SJSA1 (cell line): ENCODE data around the gene DNM3. TPM values are rescaled to one million over a fixed set of nuclear protein-coding genes. Genes with fewer than 3 reads are reported as not detected.

Experiments used
- DNase-seq, 2 experiments: peaks; one replicate each; pipeline ENCODE4 v3.0.0-alpha.2; 2015 to 2020; ENCODE audit warnings: low spot score in 2 of 2, low read depth in 1 of 2
- H3K27ac ChIP-seq: fragments of 250-450 bp; sonication (Bioruptor Pico); 2 replicates; pipeline ENCODE4 v1.5.1; 2020; ENCODE audit warnings: mild to moderate bottlenecking, moderate library complexity
- H3K27me3 ChIP-seq: fragments of 250-450 bp; sonication (Bioruptor Pico); replicated peaks from 2 replicates; pipeline ENCODE4 v1.5.1; 2020; ENCODE audit warnings: mild to moderate bottlenecking, moderate library complexity
- H3K36me3 ChIP-seq: fragments of 250-450 bp; sonication (Bioruptor Pico); 2 replicates; pipeline ENCODE4 v1.5.1; 2020; ENCODE audit warnings: mild to moderate bottlenecking
- H3K4me1 ChIP-seq: fragments of 250-450 bp; sonication (Bioruptor Pico); replicated peaks from 2 replicates; pipeline ENCODE4 v1.6.1; 2021; ENCODE audit warnings: mild to moderate bottlenecking
- H3K4me3 ChIP-seq: fragments of 250-450 bp; sonication (Bioruptor Pico); 2 replicates; pipeline ENCODE4 v1.5.1; 2020; ENCODE audit warnings: mild to moderate bottlenecking
- H3K9me3 ChIP-seq: fragments of 250-450 bp; sonication (Bioruptor Pico); replicated peaks from 2 replicates; pipeline ENCODE4 v1.5.1; 2020; ENCODE audit warnings: mild to moderate bottlenecking
- total RNA-seq: library from RNA; depleted of rRNA; stranded (reverse); fragments of >200 nt; shearing (Covaris generic); gene quantifications from 2 replicates; pipeline ENCODE4 v1.2.3, GENCODE V29; 2014; rRNA removed

Gene DNM3
- total RNA-seq, 1 experiment from 2014 or later = 1.7 TPM

DNA sequence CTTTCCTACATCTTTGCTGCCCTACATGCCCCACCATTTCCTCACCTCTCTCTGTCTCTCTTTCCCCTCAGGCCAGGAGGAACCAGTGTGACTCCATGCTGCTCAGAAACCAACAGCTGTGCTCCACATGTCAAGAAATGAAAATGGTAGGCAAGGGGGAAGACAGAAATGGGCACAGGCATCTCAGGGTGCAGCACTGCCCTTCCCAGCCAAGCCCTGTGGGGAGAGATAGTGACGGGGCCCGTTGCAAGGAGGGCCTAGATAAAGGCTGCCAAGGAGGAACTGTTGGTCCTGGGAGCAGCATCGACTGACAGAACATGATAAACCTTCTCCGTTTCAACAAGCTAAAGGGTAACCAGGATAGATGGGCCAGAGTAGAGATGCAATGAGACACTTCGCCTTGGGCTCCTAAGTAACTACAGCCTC lies 615.1 kb downstream of the DNM3 start:
- no peak overlapping the region for H3K4me3 ChIP-seq
- no peaks in the 10 kb centered on the region for H3K4me1 ChIP-seq
- H3K36me3 ChIP-seq = no peaks in the 10 kb centered on the region
- H3K27ac ChIP-seq = no peak overlapping the region
- no peaks in the 10 kb centered on the region for H3K27me3 ChIP-seq
- no peak for DNase-seq
- H3K9me3 ChIP-seq = no peaks in the 10 kb centered on the region

DNA sequence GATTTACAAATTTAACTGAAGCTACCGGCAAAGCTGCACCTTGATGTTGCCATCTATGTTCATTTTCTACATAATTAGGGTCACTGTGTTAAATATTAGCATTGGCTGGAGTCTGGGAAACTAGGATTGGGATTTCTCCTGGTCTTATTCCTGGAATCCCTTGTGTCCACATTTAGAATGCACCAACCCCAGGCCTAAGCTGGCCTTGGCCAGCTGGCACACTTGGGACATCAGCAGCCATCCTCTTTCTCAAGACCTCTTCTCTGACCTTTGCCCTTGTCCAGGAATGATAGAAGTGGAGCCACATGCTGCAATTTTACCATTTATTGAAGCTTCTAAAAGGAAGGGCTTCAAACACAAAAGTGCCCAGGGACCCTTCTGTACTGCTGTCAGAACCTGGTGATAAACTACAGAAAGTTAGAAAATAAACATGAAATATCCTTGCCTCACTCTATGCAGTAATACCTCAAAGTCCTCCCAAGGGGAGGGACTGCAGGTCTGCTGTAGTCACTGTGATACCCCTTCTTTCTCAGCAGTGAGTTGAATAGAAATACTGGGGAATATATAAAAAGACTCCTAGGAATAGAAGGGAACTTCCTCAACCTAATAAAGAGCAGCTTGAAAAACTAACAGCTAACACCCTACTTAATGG lies 616.3 kb downstream of the DNM3 start:
- DNase-seq = no peak
- Histone ChIP-seq H3K9me3 (no peaks in the 10 kb centered on the region), H3K27me3 (no peaks in the 10 kb centered on the region), H3K4me1 (no peaks in the 10 kb centered on the region), H3K27ac (no peak overlapping the region), H3K36me3 (no peaks in the 10 kb centered on the region), H3K4me3 (no peak overlapping the region)

DNA sequence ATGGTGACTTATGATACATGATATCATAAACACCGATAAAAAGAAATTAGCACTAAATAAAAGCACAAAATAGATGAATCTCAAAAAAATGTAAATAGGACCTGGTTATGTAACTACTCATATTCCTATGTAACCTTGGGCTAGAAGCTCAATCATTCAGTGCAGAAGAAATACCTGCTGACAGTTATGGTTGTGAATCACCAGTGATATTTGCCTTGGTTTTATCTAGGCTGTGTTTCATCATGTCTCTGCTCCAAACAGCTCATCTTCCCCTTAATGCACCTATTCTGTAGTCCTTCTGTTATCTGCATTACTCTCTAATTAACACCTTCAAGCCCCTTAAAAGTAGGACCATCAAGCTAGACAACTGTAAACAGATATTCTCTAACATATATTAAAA lies 618.9 kb downstream of the DNM3 start:
- no peaks in the 10 kb centered on the region for H3K27me3 ChIP-seq
- no peaks in the 10 kb centered on the region for H3K4me1 ChIP-seq
- H3K4me3 ChIP-seq = no peak overlapping the region
- no peaks in the 10 kb centered on the region for H3K9me3 ChIP-seq
- no peak overlapping the region for H3K27ac ChIP-seq
- no peaks in the 10 kb centered on the region for H3K36me3 ChIP-seq
- DNase-seq = no peak

DNA sequence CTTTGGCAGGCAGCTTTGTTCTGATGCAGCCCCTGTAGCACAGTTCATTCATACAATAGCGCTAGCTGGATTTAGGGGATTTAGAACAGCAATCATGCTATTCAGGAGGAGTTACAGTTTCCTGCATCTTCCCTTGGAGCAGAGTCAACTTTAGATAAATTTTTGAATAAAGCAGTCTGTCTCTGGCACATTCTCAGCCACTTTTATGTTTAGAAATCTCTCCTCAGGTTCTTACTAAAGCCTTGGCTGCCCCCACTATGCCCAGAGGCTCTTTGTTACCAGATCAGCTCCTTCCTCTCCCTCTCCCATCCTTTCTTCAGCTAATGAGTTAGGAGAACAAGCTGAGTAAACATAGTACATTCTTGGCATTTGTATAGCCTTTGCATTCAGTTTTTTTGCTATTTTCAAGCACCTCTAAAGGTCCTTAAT lies 619.6 kb downstream of the DNM3 start:
- DNase-seq = no peak
- Histone ChIP-seq H3K4me1 (no peaks in the 10 kb centered on the region), H3K4me3 (no peak overlapping the region), H3K9me3 (no peaks in the 10 kb centered on the region), H3K36me3 (no peaks in the 10 kb centered on the region), H3K27me3 (no peaks in the 10 kb centered on the region), H3K27ac (no peak overlapping the region)

Other genes with a start within 250 kb of the DNM3 start
- gene MYOCOS, start 219.3 kb upstream of the DNM3 start, total RNA-seq = not detected in 2 replicates
- 1.4 TPM in 1 of 2 replicates, not detected in the other for gene MYOC, start 188.8 kb upstream of the DNM3 start, total RNA-seq
- 4.2 and 8.5 TPM in 2 replicates for gene VAMP4, start 99.4 kb upstream of the DNM3 start, total RNA-seq
- 15.1 and 26.5 TPM in 2 replicates for gene METTL13, start 59.8 kb upstream of the DNM3 start, total RNA-seq